Aorta (tissue), 5 donors: Measurements from ENCODE around the gene GRIFIN. TPM values are rescaled to one million over a fixed set of nuclear protein-coding genes. Genes with fewer than 3 reads are reported as not detected.

Experiments
- ATAC-seq: fragments of 200-7000 bp; cut with Tn5 transposase; one replicate; pipeline ENCODE4 v1.9.1; 2022; ENCODE audit warnings: moderate library complexity; ENCODE audit not compliant: low FRiP score
- DNase-seq, 2 donors: peaks; one replicate each; pipeline ENCODE4 v3.0.0-alpha.2; 2020
- H3K27ac ChIP-seq, 2 donors: one replicate each; pipeline ENCODE4 v1.5.1; 2013; ENCODE audit warnings: low read length in 2 of 2, mild to moderate bottlenecking in 2 of 2, moderate library complexity in 2 of 2, control low read depth in 1 of 2, inconsistent platforms in 1 of 2, low read depth in 1 of 2
- H3K27me3 ChIP-seq, 2 donors: one replicate each; pipeline ENCODE4 v1.6.1; 2013; ENCODE audit warnings: control low read depth in 1 of 2, low read length in 1 of 2, mild to moderate bottlenecking in 1 of 2, moderate library complexity in 1 of 2; ENCODE audit not compliant: insufficient read depth in 2 of 2, control insufficient read depth in 1 of 2
- H3K36me3 ChIP-seq, 2 donors: one replicate each; pipeline ENCODE4 v1.6.1; 2013; ENCODE audit warnings: control low read depth in 1 of 2, low read length in 1 of 2, mild to moderate bottlenecking in 1 of 2; ENCODE audit not compliant: insufficient read depth in 2 of 2, control insufficient read depth in 1 of 2
- H3K4me1 ChIP-seq, 2 donors: one replicate each; pipeline ENCODE4 v1.6.1; 2013; ENCODE audit warnings: low read length in 2 of 2, control low read depth in 1 of 2, mild to moderate bottlenecking in 1 of 2, moderate library complexity in 1 of 2; ENCODE audit not compliant: insufficient read depth in 2 of 2, control insufficient read depth in 1 of 2
- H3K4me3 ChIP-seq, 2 donors: one replicate each; pipeline ENCODE4 v1.5.1; 2013; ENCODE audit warnings: low read length in 2 of 2, control low read depth in 1 of 2, mild to moderate bottlenecking in 1 of 2
- H3K9me3 ChIP-seq: one replicate; pipeline ENCODE4 v1.6.1; 2013; ENCODE audit warnings: mild to moderate bottlenecking, low read length; ENCODE audit not compliant: control insufficient read depth
- WGBS, 2 donors: extraction: QIAGEN DNeasy Blood & Tissue Kit; methylation state at CpG; one replicate each; pipeline ENCODE4 v1.1.7; 2013; 5-methylcytosine and 5-hydroxymethylcytosine counted together
- intact Hi-C, 2 donors: fragments of 100-400 bp; cut with DNase I; formaldehyde crosslinking; loops; one replicate each; pipeline versions ENCODE4 v1.14.2 to v1.15.0; 2022
- polyA plus RNA-seq, 2 donors: library from polyadenylated mRNA; stranded (reverse); fragments of 200-250 nt; gene quantifications; one replicate each; pipeline ENCODE4 v1.2.3, GENCODE V29; 2013
- total RNA-seq, 2 donors: library from RNA; stranded (reverse); fragmentation: NEBNext Ultra II Directional; extraction: Animal tissue kit (Norgen Biotek cat#: 25700); gene quantifications; one replicate each; pipeline ENCODE4 v1.2.1, GENCODE V29; 2021
- donor health status: healthy with polysubstance abuse.
- donor health status: Bipolar disorder and iron deficiency.
- donor health status: DM: no; HTN: no; CAD: no.
- donor health status: DM: no; HTN: no; CAD: no.
- donor health status: DM: yes; HTN: yes; CAD: no.

The GRIFIN gene
- total and polyA plus RNA-seq, 4 donors = not detected

DNA sequence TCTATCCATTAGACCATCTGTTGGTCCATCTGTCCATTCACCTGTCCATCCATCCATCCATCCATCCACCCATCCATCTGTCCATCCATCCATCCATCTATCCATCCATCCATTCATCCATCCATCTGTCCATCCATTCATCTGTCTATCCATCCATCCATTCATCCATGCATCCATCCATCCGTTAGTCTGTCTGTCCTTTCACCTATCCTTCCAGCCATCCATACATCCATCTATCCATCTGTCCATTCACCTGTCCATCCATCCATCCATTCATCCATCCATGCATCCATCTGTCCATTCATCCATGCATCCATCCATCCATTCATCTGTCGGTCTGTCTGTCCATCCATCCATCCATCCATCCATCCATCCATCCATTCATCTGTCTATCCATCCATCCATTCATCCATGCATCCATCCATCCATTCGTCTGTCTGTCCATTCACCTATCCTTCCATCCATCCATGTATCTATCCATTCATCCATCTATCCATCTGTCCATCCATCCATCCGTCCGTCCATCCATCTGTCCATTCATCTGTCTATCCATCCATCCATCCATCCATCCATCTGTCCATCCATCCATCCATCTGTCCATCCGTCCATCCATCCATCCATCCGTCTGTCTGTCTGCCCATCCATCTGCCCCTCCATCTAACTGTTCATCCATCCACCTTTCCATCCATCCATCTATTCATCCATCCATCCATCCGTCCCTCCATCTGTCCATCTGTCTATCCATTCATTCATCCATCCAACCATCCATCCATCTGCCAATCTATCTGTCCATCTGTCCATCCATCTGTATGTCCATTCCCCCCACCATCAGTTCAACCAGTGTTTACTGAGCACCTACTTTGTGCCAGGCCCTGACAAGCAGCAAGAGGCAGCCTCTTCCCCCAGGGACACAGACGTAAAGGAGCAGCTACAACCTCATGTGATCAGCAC lies 38.5 kb upstream of the GRIFIN start:
- Histone ChIP-seq H3K36me3 (no peaks in the 10 kb centered on the region), H3K4me1 (no peaks in the 10 kb centered on the region), H3K27ac (no peak overlapping the region), H3K27me3 (peaks cover 0 to 1% of the 10 kb centered on the region in 2 donors), H3K4me3 (no peak overlapping the region), H3K9me3 (no peaks in the 10 kb centered on the region)
- intact Hi-C loops = no loop called here
- 84 to 85% methylated on average over 9 of the region's 9 CpGs for WGBS, 2 donors
- DNase-seq (no peak), ATAC-seq (no peak)

DNA sequence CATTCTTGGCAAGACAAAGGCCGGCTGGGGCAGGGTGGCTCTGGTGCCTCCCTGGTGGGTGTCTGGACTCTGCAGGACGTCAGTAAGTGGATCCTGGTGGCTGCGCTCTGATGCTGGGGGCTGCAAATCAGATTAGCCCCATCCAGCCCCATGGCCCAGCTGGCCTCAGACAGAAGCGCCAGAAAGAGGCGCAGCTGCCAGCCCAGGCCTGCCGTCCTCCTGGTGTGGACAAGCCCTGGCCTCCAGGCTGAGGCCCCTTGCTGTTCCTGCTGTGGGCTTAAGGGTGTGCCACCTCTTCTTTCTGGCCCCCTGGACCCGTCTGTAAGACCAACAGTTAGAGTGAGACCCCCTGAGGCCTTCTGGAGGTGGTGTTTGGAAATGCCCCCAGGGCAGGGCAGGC lies 37.5 kb upstream of the GRIFIN start:
- 95% methylated on average over 7 of the region's 7 CpGs for WGBS, 2 donors
- H3K9me3 ChIP-seq = no peaks in the 10 kb centered on the region
- DNase-seq (no peak), ATAC-seq (no peak)
- H3K27ac ChIP-seq = no peak overlapping the region
- no peak overlapping the region for H3K4me3 ChIP-seq
- H3K4me1 ChIP-seq = no peaks in the 10 kb centered on the region
- H3K36me3 ChIP-seq = no peaks in the 10 kb centered on the region
- no peaks in the 10 kb centered on the region for H3K27me3 ChIP-seq
- intact Hi-C loops = no loop called here

DNA sequence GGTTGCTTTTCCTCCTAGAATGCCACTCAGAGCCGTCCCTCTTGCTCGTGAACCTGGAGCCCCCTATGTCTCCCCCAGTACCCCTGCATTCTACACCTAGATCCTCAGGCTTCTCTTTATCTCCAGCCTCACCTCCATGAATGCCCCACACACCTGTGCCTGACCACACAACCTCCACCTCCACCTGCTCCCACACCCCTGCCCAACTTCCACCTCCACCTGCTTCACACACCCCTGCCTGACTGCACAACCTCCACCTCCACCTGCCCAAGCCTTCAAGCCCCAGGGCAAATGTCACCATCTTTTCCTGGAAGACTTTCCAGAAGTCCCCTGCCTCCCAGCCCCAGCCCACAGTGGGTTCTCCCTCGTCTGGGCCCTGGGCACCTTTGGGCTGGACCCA lies 36.5 kb upstream of the GRIFIN start:
- DNase-seq = no peak
- no peaks in the 10 kb centered on the region for H3K9me3 ChIP-seq
- WGBS, 2 donors = 90% methylated on average over 3 of the region's 3 CpGs
- no peaks in the 10 kb centered on the region for H3K27me3 ChIP-seq
- H3K4me1 ChIP-seq = no peaks in the 10 kb centered on the region
- ATAC-seq = no peak
- intact Hi-C loops = no loop called here
- H3K27ac ChIP-seq = no peak overlapping the region
- H3K4me3 ChIP-seq = no peak overlapping the region
- no peaks in the 10 kb centered on the region for H3K36me3 ChIP-seq

DNA sequence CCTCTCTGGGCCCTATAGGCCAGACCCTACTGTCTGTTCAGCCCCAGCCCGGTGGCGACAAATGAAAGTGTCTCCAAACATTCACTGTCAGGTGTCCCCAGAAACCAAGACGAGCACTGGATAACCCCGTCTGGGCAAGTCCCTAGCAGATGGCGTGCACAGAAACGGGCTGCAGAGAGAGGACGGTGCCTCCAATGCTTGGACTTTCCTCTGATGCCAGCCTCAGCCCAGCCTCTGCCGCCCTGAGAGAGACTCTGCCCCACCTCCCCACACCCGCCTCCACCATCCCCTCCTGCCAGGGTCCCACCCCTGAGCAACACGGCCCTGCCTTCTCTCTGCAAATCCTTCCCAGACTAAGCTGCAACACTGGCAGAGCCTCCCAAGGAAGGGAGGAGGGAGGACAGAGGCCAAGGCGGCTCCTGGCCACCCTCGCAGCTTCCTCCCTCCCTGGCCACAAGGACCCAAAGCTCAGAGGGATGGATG lies 36.0 kb upstream of the GRIFIN start:
- no peak overlapping the region for H3K27ac ChIP-seq
- WGBS, 2 donors = 44 to 46% methylated on average over 12 of the region's 12 CpGs
- intact Hi-C loops = no loop called here
- H3K4me1 ChIP-seq = no peaks in the 10 kb centered on the region
- no peaks in the 10 kb centered on the region for H3K9me3 ChIP-seq
- no peak for ATAC-seq
- H3K4me3 ChIP-seq = no peak overlapping the region
- no peaks in the 10 kb centered on the region for H3K27me3 ChIP-seq
- no peak for DNase-seq
- no peaks in the 10 kb centered on the region for H3K36me3 ChIP-seq

DNA sequence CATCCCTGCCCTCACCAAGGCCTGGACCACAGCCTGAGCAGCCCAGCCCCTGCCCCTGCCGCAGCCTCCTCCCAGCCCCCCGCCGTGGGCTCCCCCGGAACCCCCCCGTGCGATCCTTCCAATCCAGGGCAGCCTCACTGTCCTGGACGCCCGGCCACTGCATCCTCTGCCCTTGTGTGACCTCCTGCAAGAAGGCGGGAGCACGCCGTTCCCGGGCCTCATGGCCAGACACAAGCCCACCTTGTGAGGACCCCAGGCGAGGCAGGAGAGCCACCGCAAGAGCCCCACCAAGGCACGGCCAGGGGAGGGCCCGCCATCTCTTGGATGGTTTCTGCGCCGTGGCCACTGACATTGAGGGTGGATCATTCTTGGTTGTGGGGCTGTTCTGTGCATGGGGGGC lies 35.6 kb upstream of the GRIFIN start:
- Histone ChIP-seq H3K36me3 (no peaks in the 10 kb centered on the region), H3K27ac (no peak overlapping the region), H3K9me3 (no peaks in the 10 kb centered on the region), H3K4me1 (no peaks in the 10 kb centered on the region), H3K4me3 (no peak overlapping the region), H3K27me3 (no peaks in the 10 kb centered on the region)
- ATAC-seq (no peak), DNase-seq (no peak)
- intact Hi-C loops = no loop called here
- WGBS, 2 donors = 68 to 77% methylated on average over 14 to 18 of the region's 18 CpGs

DNA sequence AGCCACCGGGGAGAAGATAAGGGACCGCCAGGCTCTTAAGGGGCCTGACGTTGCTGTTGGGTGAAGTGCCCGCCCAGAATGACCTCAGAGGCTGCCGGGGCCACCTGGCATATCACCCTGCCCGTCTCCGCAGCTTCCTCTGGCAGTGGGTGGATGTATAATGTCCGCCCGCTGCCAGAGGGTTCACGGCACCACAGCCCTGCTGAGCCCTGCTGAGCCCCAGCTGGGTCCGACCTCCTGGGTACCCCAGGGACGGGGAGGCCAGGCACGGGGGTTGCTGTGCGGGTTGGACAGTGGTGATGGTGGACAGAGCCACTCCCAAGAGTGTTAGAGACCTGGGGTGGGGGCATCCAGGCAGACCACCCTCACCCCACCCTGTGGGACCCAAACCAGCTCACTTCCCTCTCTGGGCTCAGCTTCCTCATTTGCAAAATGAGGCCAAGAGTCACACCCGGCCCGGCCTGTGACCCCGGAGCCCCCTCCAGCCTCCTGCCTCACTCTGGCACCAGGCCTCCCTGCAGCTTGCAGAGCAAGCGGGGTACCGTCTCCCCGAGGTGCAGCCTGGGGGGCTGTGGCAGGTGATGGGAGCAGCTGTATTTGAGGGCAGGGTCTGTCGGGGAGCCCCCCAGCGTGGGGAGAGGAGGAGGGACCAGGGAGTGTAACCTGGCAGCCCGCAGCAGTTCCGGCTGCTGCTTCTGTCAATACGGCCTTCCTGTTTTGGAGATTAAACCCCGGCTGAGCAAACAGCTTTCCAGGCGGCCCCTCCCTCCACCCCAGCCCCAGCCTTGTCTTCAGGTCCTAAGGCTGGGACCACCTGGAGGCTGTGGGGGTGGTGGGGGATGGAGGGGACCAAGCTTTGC lies 34.9 kb upstream of the GRIFIN start:
- intact Hi-C loops = no loop called here
- no peaks in the 10 kb centered on the region for H3K36me3 ChIP-seq
- no peaks in the 10 kb centered on the region for H3K9me3 ChIP-seq
- 71 to 75% methylated on average over 26 to 27 of the region's 27 CpGs for WGBS, 2 donors
- DNase-seq (peak in 1 of 2 donors; percentile 75), ATAC-seq (peak; percentile 40)
- no peaks in the 10 kb centered on the region for H3K27me3 ChIP-seq
- no peaks in the 10 kb centered on the region for H3K4me1 ChIP-seq
- no peak overlapping the region for H3K4me3 ChIP-seq
- H3K27ac ChIP-seq = no peak overlapping the region

DNA sequence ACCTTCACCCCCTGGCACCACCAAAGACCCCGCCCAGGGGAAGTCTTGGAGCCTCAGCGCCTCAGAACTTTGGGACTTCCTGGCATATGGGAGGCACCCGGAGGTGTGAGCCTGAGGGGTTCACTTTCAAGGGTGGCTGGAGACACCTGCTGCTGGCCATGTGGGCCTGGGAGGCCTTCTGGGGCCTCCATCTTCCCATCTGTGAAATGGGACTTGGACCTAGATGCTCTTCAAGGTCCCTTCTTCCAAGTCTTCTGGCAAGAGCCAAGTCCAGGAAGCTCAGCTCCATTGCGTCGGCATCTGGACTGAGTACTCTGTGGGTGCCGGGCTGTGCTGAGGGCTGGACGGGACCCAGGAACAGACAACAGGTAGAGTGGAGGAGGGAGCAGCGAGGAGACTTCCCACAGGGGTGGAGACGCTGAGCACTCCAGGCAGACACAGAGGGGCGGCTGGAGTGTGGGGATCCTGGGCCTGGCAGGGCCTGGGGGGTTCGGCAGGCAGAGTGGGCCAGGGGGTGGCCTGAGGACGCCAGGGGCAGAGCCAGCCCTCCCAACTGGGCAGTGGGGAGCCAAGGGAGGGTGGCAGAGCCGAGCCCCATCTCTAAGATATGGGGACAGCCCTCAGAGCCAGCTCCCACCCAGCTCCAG lies 34.1 kb upstream of the GRIFIN start:
- H3K4me3 ChIP-seq = no peak overlapping the region
- H3K36me3 ChIP-seq = no peaks in the 10 kb centered on the region
- ATAC-seq (no peak), DNase-seq (no peak)
- intact Hi-C loops = no loop called here
- H3K27ac ChIP-seq = no peak overlapping the region
- no peaks in the 10 kb centered on the region for H3K27me3 ChIP-seq
- WGBS, 2 donors = 90 to 93% methylated on average over 12 to 13 of the region's 13 CpGs
- no peaks in the 10 kb centered on the region for H3K9me3 ChIP-seq
- H3K4me1 ChIP-seq = no peaks in the 10 kb centered on the region

DNA sequence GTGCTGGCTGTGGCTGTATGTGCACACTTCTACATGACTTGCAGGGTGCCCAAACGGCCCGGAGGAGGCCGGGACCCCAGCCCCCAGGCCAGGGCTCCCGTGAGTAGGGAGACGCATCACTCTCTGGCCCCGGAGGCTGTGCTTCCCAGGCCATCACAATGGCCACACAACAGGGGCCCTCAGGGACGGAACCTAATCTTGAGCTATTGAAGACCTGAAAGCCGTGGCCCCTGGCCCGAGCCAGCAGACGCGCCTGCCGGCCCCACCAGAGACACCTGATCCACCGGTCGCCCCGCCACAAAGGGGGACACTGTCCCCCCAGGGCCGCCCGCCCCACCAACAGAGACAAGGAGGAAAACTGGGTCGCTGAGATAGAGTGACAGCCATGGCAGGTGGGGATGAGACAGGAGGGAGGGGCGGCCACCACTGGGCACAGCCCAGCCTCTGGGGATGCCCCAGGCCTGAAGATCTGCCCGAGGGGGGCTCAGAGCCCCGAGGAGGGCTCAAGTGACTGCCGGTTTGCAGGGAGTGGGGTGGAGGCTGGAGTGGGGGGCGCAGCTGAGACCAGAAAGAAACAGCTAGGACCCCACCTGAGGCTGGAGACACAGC lies 33.2 kb upstream of the GRIFIN start:
- ATAC-seq = no peak
- 85 to 93% methylated on average over 22 to 23 of the region's 23 CpGs for WGBS, 2 donors
- no peaks in the 10 kb centered on the region for H3K4me1 ChIP-seq
- intact Hi-C loops = no loop called here
- DNase-seq = no peak
- no peaks in the 10 kb centered on the region for H3K36me3 ChIP-seq
- H3K27ac ChIP-seq = no peak overlapping the region
- H3K27me3 ChIP-seq = no peaks in the 10 kb centered on the region
- H3K9me3 ChIP-seq = no peaks in the 10 kb centered on the region
- no peak overlapping the region for H3K4me3 ChIP-seq
